GM12872 (cell line): Measurements from ENCODE around the gene VAT1L.

Experiments
- CTCF ChIP-seq: IDR thresholded peaks from 3 replicates; pipeline ENCODE4 v1.5.1; 2011; ENCODE audit warnings: low read depth, mild to moderate bottlenecking, low read length, moderate library complexity; ENCODE audit not compliant: insufficient read depth

The VAT1L gene

DNA sequence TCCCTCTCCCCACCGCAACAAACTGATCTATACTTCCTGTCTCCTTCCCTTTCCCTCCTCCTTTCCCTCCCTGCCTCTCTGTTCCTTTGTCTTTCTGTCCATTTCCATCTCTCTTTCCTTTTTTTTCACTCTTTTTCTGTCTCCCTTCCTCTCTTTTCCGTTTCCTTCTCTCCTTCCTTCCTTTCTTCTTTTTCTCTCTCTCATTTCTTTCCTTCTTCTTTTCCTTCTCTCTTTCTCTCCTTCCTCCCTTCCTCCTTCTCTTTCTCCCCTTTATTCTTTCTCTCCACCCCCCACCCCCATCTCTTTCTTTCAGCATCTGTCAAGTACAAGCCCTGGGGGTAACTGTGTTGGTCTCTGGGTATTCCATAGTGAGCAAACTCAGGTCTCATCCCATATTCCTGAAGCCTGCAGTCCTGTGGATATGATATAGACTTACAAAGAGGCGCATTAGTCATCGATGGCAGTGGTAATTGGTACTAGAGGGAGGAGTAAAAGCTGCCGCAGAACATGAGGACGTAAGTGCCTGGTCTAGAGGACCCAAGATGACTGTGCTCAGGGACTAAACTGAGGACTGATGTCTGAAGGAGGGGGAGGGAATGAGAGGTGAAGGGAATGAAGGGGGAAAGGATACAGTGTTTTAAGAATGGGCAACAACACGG, 50.4 kb downstream of the VAT1L start:
- no peak for TF ChIP-seq CTCF

DNA sequence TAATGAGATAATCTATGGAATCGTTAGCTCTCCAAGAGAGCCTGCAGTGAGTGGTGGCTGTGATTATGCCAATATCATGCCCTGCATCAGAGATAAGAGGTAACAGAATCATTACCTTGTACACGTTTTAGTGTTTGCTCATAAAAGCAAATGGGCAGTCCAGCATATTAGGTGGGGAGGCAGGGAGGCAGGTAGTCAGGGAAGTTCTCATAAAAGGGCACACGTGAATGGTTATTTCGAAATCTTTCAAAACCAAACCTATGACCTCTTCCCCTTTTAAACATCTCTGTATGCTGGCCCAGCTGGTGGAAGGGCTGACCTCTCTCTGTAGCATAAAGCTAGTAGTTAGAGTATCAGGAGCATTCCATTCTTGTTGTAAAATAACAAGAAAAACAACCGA, 51.7 kb downstream of the VAT1L start:
- TF ChIP-seq CTCF = no peak

GRCh38 chr16:77840673-77841501, 52.5 kb downstream of the VAT1L start:
- no peak for TF ChIP-seq CTCF

DNA sequence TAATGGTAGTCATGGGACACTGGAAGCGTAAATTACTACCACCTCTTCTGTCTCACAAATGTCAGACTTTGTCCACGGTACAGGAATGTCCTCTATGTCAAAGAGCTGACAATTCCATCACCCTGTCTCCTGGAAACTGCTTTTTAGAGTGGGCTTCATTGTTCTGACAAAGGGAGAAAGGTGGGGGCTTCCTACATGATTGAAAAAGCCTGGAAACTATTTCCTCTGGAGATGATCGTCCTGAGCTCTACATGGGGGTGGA, 53.1 kb downstream of the VAT1L start:
- TF ChIP-seq CTCF = no peak

GRCh38 chr16:77842468-77842867, 54.1 kb downstream of the VAT1L start:
- no peak for TF ChIP-seq CTCF

DNA sequence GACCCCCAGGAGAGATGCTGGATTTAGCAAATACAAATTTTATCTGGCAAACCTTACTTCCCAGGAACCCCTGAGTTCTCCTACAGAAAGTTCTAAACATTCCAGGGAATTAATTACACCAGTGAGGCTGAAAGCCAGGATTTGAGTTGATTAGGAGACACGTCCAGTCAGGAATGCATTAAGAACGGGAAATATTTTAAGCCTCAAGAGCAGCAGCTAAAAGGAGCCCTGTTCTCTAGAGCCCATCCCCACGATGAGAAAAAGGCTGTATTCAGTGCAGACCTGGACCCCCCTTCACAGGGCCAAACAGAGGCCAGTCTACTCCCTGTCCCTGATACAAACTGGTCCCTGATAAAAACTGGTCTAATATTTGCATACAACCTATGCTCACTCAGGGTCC, 55.0 kb downstream of the VAT1L start:
- no peak for TF ChIP-seq CTCF

- no peak for TF ChIP-seq CTCF
Measured at GRCh38 chr16:77844801-77845200, 56.4 kb downstream of the VAT1L start.
